Breast epithelium (tissue), 3 donors: ENCODE results near the gene GNG7.

Experiments
- POLR2A ChIP-seq: fragments of 450-650 bp; IDR thresholded peaks from one replicate; pipeline ENCODE4 v1.6.1; 2016; ENCODE audit warnings: antibody characterized with exemption, mild to moderate bottlenecking, moderate library complexity
- POLR2AphosphoS5 ChIP-seq, 3 donors: sonication (generic); formaldehyde crosslinking; IDR thresholded peaks; one replicate each; pipeline ENCODE4 v1.6.1; 2017; ENCODE audit warnings: antibody characterized with exemption in 3 of 3
- TF ChIP-seq, protein P1 (sequence below), 3 donors: fragments of 450-650 bp; IDR thresholded peaks; one replicate each; pipeline ENCODE4 v1.5.1; 2016 to 2017; ENCODE audit warnings: antibody characterized with exemption in 3 of 3, mild to moderate bottlenecking in 3 of 3, moderate library complexity in 3 of 3

GRCh38 chr19:2723747-2724146 is 21.3 kb upstream of the GNG7 start:
- TF ChIP-seq, protein P1, sequence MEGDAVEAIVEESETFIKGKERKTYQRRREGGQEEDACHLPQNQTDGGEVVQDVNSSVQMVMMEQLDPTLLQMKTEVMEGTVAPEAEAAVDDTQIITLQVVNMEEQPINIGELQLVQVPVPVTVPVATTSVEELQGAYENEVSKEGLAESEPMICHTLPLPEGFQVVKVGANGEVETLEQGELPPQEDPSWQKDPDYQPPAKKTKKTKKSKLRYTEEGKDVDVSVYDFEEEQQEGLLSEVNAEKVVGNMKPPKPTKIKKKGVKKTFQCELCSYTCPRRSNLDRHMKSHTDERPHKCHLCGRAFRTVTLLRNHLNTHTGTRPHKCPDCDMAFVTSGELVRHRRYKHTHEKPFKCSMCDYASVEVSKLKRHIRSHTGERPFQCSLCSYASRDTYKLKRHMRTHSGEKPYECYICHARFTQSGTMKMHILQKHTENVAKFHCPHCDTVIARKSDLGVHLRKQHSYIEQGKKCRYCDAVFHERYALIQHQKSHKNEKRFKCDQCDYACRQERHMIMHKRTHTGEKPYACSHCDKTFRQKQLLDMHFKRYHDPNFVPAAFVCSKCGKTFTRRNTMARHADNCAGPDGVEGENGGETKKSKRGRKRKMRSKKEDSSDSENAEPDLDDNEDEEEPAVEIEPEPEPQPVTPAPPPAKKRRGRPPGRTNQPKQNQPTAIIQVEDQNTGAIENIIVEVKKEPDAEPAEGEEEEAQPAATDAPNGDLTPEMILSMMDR (IDR thresholded peaks at IDR 0.05), result no peak
- no peak for TF ChIP-seq POLR2AphosphoS5 (IDR thresholded peaks at IDR 0.05)
- no peak for TF ChIP-seq POLR2A
